Lower lobe of right lung (tissue), 2 donors: ENCODE measurements around the gene TMEM186. TPM values are rescaled to one million over a fixed set of nuclear protein-coding genes. Genes with fewer than 3 reads are reported as not detected.
A peak's percentile ranks its signal among the peaks of the same experiment; 100 is the strongest.
"Not testable (repeated sequence)": the region's sequence is repeated elsewhere in the genome, so short reads cannot be mapped to it uniquely, and the experiment has no call there.

ENCODE experiments used
- ATAC-seq, 2 donors: fragments of 200-7000 bp; cut with Tn5 transposase; one replicate each; pipeline ENCODE4 v1.9.1; 2020 to 2022; ENCODE audit warnings: mild to moderate bottlenecking in 2 of 2, moderate library complexity in 2 of 2
- DNase-seq: peaks from one replicate; pipeline ENCODE4 v3.0.0-alpha.2; 2020
- H3K27ac ChIP-seq: fragments of 200-600 bp; one replicate; pipeline ENCODE4 v1.8.0; 2022
- H3K27me3 ChIP-seq: fragments of 200-600 bp; one replicate; pipeline ENCODE4 v1.8.0; 2022; ENCODE audit warnings: low read depth
- H3K36me3 ChIP-seq: fragments of 200-600 bp; one replicate; pipeline ENCODE4 v1.8.0; 2022; ENCODE audit warnings: mild to moderate bottlenecking
- H3K4me1 ChIP-seq: fragments of 200-600 bp; one replicate; pipeline ENCODE4 v1.8.0; 2022
- H3K4me3 ChIP-seq: fragments of 200-600 bp; one replicate; pipeline ENCODE4 v1.8.0; 2022; ENCODE audit warnings: mild to moderate bottlenecking
- H3K9me3 ChIP-seq: fragments of 200-600 bp; one replicate; pipeline ENCODE4 v1.8.0; 2022
- CTCF ChIP-seq: fragments of 200-600 bp; IDR thresholded peaks from one replicate; pipeline ENCODE4 v1.8.0; 2022; ENCODE audit warnings: antibody characterized with exemption, mild to moderate bottlenecking
- intact Hi-C: fragments of 100-400 bp; cut with DNase I; formaldehyde crosslinking; loops from one replicate; pipeline ENCODE4 v1.11.0; 2022
- total RNA-seq: library from RNA; stranded (reverse); fragmentation: NEBNext Ultra II Directional; extraction: Animal tissue kit (Norgen Biotek cat#: 25700); gene quantifications from one replicate; pipeline ENCODE4 v1.2.1, GENCODE V29; 2021
- donor health status: DM: no; HTN: yes; CAD: no; lungs with severe emphysema.

Gene TMEM186
- total RNA-seq, 1 donor from 2014 or later, result 8.6 TPM

- H3K36me3 ChIP-seq, result peaks cover 20% of the 10 kb centered on the region
- DNase-seq (no peak), ATAC-seq (no peak)
- no peak overlapping the region for H3K27ac ChIP-seq
- no peaks in the 10 kb centered on the region for H3K9me3 ChIP-seq
- H3K4me1 ChIP-seq, result peaks cover 40% of the 10 kb centered on the region
- intact Hi-C loops, result no loop called here
- H3K4me3 ChIP-seq, result no peak overlapping the region
- no peak for TF ChIP-seq CTCF
- no peaks in the 10 kb centered on the region for H3K27me3 ChIP-seq
Measured at GRCh38 chr16:8795818-8796217, 1.6 kb downstream of the TMEM186 start.

- Histone ChIP-seq H3K27me3 (no peaks in the 10 kb centered on the region), H3K4me1 (peaks cover 32% of the 10 kb centered on the region), H3K4me3 (no peak overlapping the region), H3K9me3 (no peaks in the 10 kb centered on the region), H3K27ac (no peak overlapping the region), H3K36me3 (peaks cover 12% of the 10 kb centered on the region)
- TF ChIP-seq CTCF, result peak; percentile 10
- ATAC-seq (no peak), DNase-seq (no peak)
- intact Hi-C loops, result no loop called here
Measured at GRCh38 chr16:8795091-8795490, 2.3 kb downstream of the TMEM186 start.

- Histone ChIP-seq H3K27me3 (no peaks in the 10 kb centered on the region), H3K9me3 (no peaks in the 10 kb centered on the region), H3K4me3 (no peak overlapping the region), H3K36me3 (no peaks in the 10 kb centered on the region), H3K27ac (no peak overlapping the region), H3K4me1 (no peaks in the 10 kb centered on the region)
- DNase-seq, result no peak
- no peak for ATAC-seq
- TF ChIP-seq CTCF, result no peak
- intact Hi-C loops, result no loop called here
Measured at GRCh38 chr16:8788578-8789172, 8.8 kb downstream of the TMEM186 start.

GRCh38 chr16:8786316-8786715 is 11.1 kb downstream of the TMEM186 start:
- H3K27me3 ChIP-seq, H3K36me3 ChIP-seq, H3K9me3 ChIP-seq, H3K4me3 ChIP-seq, ATAC-seq, DNase-seq, H3K27ac ChIP-seq, H3K4me1 ChIP-seq, intact Hi-C loops: not testable (repeated sequence)

GRCh38 chr16:8785408-8785807 is 12.0 kb downstream of the TMEM186 start:
- H3K9me3 ChIP-seq, result no peaks in the 10 kb centered on the region
- no peak for DNase-seq
- H3K4me3 ChIP-seq, result no peak overlapping the region
- intact Hi-C loops, result no loop called here
- H3K4me1 ChIP-seq, result no peaks in the 10 kb centered on the region
- H3K36me3 ChIP-seq, result no peaks in the 10 kb centered on the region
- H3K27ac ChIP-seq, result no peak overlapping the region
- no peak for TF ChIP-seq CTCF
- no peak for ATAC-seq
- H3K27me3 ChIP-seq, result no peaks in the 10 kb centered on the region

GRCh38 chr16:8782673-8783072 is 14.8 kb downstream of the TMEM186 start:
- H3K9me3 ChIP-seq, result no peaks in the 10 kb centered on the region
- ATAC-seq (no peak), DNase-seq (no peak)
- H3K4me1 ChIP-seq, result no peaks in the 10 kb centered on the region
- H3K36me3 ChIP-seq, result peaks cover 5% of the 10 kb centered on the region
- no peak overlapping the region for H3K27ac ChIP-seq
- H3K27me3 ChIP-seq, result no peaks in the 10 kb centered on the region
- intact Hi-C loops, result no loop called here
- TF ChIP-seq CTCF, result no peak
- no peak overlapping the region for H3K4me3 ChIP-seq
